ENCODE results near the gene SRC.

The SRC gene

DNA sequence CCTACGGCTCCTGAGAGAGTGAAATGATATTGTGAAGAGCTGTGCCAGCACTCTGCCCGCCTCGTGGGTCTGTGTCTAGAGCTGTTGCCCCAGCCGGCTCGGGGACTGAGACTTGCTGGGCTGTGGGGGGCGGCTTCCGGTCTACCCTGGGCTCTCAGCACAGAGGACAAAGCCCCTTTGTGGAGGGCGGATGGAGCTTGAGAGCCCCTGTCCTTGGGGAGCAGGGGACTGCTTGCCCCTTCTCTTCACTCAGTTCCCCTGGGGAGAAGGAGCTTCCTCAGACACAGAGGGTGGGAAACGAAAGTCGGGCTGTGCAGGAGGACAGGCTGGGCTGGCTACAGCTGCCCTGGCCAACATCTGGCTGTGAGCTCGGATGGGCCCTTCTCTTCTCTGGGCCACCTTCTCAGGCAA, 11.0 kb downstream of the SRC start:
- no peak for TF ChIP-seq ZNF274 (IDR thresholded peaks at IDR 0.05; ENCODE audit: low read depth, low read length)
- no peak overlapping the region for H3K4me3 ChIP-seq (ENCODE audit: low read length)

DNA sequence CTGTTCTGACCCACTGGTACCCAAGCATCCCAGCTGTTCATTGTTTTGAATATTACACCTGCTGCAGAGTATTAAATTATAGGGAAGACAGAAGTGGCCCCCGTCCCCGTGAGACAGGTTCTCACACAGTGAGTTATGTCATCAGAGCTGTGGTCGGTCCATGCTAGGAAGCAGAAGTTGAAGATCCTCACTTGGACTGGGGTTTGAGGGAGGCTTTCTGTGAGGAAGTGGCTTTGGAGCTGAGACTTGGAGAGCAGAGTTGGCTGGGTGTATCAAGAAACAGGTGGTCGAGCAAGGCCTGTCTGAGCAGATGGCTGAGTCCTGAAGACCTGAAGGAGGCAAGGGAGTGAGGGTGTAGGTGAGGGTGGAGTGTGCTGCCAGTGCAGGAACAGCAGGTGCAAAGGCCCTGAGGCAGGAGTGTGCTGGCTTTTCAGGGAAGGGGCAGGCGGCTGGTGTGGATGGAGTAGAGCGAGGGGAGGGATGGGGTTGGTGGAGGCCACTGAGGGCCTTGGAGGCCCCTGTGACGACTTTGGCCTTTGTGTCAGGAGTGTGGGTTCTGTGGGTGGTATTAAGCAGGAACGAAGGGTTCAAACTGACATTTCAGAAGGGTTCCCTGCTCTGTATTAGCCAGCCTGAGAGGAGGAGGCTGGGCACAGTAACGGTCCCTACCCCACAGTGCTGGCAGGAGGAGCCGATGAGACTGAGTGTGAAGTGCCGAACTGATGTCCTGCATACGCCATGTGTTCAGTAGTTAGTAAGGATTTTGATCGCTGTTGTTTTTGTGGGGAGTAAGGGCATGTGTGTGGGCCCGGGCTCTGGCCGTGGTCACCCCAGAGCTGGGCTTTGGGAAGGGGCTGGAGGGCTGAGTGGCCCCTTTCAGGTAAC, 11.8 kb downstream of the SRC start:
- no peak for TF ChIP-seq ZNF274 (IDR thresholded peaks at IDR 0.05; ENCODE audit: low read depth, low read length)
- no peak overlapping the region for H3K4me3 ChIP-seq (ENCODE audit: low read length)

DNA sequence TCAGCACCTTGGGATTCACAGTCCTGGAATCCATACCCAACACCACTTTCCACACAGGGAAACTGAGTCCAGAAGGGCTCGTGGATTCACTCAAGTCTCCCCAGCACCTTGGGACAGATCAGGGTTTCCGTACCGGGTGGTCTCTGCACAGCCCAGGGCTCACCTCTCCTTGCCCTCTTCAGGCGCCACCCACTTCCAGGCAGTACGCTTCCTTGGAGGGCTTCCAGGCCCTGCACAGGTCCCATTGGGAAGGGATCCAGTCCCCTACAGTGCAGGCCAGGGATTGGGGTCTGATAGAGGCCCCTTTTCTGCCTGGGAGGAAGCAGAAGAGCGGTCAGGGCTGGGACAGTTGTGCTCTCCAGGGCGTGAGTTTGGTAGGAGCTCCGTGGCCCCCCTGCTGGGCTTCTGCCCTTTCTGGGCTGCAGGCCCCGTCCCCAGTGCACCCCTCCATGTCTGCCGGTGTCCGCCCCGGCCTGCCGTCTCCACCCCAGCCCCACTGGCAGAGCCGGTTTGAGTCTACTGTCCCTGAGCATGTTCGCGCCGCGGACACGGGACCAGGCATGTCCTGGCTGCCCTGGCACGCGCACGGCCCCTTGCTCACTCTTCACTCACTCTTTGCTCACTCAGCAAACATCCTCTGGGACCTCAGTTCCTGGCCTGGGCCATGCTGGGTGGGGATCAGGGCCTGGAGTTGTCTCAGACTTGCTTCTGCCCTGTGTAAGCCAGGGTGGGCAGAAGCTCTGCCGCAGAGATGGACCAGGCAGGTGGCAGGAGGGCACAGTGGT, 12.6 kb downstream of the SRC start:
- H3K4me3 ChIP-seq (ENCODE audit: low read length): no peak overlapping the region
- TF ChIP-seq ZNF274 (IDR thresholded peaks at IDR 0.05; ENCODE audit: low read depth, low read length): no peak

DNA sequence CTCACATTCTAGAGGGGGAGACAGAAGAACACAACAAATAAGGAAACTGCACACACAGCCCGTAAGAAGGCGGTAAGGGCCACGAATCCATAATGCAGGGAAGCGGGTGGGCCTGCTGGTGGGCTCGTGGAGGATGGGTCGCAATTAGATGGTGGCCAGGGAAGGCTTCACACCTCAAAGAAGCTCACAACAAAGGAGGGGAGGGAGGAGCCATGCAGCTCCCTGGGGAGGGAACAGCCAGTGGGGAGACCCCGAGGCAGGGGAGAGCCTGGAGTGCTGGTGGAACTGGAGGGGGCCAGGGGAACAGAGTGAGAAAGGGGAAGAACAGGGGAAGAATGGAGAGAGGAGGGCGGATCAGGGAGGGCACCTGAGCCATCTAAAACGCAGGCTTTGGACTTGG, 13.4 kb downstream of the SRC start:
- TF ChIP-seq ZNF274 (IDR thresholded peaks at IDR 0.05; ENCODE audit: low read depth, low read length): no peak
- H3K4me3 ChIP-seq (ENCODE audit: low read length): no peak overlapping the region

DNA sequence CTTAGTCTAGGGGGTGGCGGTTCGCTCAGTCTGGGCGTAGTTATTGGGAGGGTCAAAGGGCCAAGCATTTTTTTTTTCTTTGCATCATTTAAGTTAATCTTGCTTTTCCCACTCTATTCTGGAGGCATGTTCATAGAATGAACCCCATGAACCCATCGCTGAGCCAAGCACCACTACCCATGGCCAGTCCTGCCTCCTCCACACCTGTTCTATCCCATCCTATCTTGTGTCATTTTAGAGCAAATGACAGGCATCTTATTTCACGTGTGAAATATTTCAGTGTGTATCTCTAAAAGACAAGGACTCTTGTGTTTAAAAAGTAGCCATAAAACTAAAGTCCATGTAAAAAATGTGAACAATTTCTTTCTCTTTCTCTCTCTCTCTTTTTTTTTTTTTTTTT, 13.9 kb downstream of the SRC start:
- no peak for TF ChIP-seq ZNF274 (IDR thresholded peaks at IDR 0.05; ENCODE audit: low read depth, low read length)
- no peak overlapping the region for H3K4me3 ChIP-seq (ENCODE audit: low read length)

DNA sequence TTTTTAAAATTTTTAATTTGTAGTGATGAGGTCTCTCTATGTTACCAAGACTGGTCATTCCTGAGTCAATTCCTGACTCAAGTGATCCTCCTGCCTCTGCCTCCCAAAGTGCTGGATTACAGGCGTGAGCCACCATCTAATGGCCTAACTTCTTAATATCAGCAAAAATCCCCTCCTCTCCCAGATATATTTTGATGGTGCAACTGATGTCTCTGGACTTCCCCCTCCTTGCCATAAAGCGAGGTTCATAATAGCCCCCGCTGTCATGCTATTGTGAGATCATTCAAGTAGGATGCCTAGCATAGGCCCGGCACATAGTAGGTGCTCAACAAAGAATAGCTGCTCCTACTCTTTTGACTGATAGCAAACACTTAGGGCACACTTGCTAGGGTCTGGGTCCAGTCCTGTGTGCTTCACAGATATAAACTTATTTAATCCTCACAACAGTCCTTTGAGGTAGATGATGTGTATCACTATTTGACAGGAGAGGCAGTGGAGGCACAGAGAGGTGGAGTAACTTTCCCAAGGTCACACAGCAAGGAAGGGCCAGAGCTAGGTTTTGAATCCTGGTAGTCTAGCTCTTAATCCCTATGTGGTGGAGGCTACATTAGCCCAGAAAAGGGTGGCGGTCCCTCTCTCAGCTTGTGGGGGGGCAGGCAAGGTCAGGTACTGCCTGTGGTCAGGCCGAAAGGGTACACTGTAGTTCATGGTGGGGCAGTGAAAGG, 14.6 kb downstream of the SRC start:
- no peak for TF ChIP-seq ZNF274 (IDR thresholded peaks at IDR 0.05; ENCODE audit: low read depth, low read length)
- no peak overlapping the region for H3K4me3 ChIP-seq (ENCODE audit: low read length)

DNA sequence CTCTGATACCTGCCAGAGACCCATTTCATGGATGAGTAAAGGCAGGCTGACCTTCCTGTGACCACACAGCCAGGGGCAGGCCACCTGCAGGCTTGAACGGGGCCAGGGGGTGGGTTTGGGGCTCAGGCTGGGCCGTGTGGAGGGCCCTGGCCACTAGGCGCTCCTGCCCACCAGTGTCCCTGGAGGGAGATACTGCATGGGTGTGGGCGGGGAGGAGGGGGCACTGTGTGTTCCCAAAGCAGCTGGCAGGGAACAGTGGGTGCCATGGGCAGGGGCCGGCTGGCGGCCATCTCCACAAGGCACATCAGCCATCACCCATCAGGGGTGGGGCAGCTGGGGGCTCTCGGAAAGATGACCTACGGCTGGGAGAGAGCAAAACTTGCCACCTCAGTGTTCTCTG, 15.4 kb downstream of the SRC start:
- no peak overlapping the region for H3K4me3 ChIP-seq (ENCODE audit: low read length)
- TF ChIP-seq ZNF274 (IDR thresholded peaks at IDR 0.05; ENCODE audit: low read depth, low read length): no peak

DNA sequence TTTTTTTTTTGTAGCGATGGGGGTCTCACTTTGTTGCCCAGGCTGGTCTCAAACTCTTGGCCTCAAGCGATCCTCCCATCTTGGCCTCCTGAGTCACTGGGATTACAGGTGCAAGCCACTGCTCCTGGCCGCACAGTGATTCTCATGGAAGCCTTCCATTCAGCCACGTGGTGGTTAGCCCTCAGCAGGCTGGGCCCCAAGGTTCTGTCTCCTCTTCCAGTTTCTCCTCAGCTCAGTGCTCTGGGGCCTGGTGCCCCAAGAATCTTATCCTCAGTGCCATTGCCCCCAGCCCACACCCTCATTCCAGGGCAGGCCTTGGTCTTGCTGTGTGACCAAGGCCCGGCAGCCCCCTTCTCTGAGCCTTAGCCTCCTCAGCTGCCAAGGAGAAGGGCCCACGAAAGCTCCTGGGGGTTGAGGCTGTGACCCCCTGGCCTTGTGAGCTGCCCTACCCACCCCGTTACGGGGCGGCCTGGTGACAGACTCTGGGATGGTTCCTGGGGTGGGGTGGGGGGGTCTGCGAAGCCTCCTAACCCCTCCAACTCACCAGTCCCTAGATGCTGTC, 16.4 kb downstream of the SRC start:
- no peak overlapping the region for H3K4me3 ChIP-seq (ENCODE audit: low read length)
- no peak for TF ChIP-seq ZNF274 (IDR thresholded peaks at IDR 0.05; ENCODE audit: low read depth, low read length)

DNA sequence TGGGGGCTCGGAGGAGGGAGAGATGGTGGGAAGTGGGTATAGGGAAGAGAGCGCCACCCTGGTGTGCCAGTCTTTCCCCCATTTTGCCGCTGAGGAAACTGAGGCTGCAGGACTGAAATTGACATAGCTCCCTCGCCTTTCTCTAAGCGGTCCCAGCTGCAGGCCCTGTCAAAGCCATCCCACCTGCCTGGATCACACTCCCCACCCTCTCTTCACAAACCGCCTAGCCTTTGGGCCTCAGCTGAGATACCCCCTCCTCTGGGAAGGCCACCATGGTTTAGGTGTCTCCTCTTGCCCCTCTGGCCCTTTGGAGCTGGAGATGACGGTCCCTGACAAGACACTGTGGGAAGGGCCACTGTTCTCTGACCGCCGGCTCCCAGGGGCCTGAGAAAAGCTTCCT, 16.9 kb downstream of the SRC start:
- H3K4me3 ChIP-seq (ENCODE audit: low read length): no peak overlapping the region
- no peak for TF ChIP-seq ZNF274 (IDR thresholded peaks at IDR 0.05; ENCODE audit: low read depth, low read length)

DNA sequence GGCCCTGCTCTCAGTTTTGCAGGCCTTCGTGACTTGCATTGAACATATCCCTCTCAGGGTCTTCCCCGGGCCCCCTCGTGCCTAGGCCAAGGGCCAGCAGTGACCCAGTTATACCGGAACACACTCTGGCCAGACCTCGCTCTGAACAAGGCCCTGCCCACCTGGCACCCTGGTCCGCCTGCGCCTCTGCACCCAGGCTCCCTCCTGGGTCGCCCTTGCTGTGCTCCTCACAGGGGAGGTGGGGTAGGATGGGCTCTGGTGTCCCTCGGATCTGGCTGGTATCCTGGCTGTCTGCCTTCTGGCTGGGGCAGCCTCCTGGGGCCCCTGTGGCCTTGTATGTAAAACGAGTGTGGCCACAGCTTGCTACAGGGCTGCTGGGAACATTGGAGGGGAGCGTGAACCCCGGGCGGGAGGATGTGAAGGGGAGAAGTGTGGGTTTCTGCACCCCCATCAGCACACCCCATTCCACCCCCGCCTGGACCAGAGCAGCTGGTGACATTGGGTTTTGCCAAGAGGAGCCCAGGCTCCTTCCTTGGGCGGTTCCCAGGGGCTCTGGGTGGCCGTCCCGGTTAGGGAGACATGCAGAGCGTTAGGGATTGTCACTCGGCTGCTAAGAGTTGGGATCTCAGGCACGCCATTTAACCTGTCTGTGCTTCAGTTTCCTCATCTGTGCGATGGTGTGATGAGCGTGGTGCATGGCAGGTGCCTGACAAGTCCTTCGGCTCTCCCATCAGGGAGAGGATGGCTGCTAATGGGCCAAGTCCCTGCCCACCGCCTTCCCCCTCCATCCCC, 17.5 kb downstream of the SRC start:
- TF ChIP-seq ZNF274 (IDR thresholded peaks at IDR 0.05; ENCODE audit: low read depth, low read length): no peak
- no peak overlapping the region for H3K4me3 ChIP-seq (ENCODE audit: low read length)

DNA sequence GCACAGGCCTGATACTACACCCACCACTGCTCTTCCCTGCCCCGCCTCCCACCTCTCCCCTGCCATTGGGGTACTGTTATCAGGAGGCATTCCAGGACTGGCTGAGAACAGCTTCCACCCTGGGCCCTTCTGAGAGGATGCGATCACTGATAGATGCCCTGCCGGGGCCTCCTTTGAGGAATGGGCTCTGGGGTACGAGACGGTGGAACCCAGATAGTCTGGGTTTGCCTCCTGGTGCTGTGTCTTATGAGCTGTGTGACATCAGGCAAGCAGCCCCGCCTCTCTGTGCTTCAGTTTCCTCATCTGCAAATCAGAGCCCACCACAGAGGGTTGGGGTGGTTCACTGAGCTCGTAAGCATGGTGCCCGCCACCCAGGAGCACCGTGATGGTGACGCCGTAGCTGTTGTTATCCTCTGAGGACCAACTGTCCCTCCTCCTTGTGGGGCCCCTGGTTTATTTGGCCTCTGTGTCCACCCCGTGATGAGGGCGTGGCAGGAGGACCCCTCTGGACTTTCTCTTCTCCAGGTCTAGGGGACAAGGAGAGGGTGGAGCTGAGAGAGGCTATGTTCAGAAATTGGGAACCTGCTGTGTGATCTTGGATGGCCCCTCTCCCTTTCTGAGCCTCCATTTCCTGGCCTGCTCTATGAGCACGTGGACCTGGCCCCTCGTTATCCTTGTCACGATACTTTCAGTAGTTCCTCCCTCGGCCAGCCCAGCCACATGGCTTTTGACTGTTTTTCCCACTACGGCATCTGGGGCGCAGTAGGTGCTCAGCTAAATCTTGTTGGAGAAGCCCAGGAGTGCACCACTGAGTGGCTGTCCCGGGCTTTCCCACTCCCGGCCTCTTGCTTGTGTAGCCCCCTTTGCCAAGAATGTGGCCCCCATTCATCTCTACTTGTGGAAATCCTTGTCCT, 18.3 kb downstream of the SRC start:
- no peak overlapping the region for H3K4me3 ChIP-seq (ENCODE audit: low read length)
- TF ChIP-seq ZNF274 (IDR thresholded peaks at IDR 0.05; ENCODE audit: low read depth, low read length): no peak

DNA sequence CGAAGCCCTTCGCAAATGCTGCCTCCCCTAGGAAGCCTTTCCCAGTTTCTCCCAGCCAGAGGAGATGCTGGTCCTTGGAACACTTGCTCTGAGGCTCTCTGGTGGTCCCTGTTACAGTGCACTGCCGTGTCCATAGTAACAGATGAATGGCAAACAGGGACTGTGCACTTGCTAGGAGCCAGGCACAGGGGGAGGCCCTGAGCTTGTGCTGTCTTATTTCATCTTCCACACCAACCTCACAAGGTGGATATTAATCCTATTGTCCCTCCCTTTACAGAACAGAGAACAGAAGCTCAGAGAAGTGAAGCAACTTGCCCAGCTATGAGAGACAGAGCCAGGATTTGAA, 19.0 kb downstream of the SRC start:
- no peak overlapping the region for H3K4me3 ChIP-seq (ENCODE audit: low read length)
- TF ChIP-seq ZNF274 (IDR thresholded peaks at IDR 0.05; ENCODE audit: low read depth, low read length): no peak
